ENCODE results near the gene ZNF608.

ZNF608 gene

DNA sequence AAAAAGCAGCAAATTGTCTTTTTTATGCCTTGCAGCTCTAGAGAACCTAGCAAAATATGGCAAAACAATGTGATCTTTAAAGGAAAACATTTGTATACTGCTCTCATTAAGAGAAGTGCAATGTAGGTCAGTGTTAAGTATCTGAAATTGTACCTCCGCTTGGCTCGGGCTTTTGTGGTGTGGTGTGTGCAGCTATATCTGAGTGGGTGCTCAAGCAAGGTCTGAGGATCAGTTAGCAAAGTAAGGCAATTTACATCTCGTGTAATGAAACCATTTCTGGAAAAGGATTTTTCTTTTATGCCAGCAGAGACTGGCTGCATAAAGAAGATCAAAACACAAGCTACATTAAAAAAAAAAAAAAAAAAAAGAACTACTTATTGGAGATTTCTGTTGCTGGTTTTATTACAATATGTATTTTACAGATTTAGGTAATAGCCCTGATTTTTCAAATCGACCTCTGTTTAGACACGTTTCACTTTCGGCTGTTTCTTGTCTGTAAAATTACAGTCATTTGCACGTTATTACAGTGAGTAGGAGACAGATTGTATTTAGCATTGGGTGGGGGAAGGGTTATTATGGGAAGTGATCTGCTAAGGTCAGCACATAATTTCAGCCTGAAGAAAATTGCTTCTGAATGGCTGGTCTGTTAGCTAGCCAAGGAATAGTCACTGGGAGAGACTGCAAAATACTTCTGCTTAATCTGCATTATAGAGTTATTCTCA is 7.9 kb upstream of the ZNF608 start:
- DNase-seq (ENCODE audit: extremely low spot score, insufficient read length, low read depth) (no peak), FAIRE-seq (no peak)

DNA sequence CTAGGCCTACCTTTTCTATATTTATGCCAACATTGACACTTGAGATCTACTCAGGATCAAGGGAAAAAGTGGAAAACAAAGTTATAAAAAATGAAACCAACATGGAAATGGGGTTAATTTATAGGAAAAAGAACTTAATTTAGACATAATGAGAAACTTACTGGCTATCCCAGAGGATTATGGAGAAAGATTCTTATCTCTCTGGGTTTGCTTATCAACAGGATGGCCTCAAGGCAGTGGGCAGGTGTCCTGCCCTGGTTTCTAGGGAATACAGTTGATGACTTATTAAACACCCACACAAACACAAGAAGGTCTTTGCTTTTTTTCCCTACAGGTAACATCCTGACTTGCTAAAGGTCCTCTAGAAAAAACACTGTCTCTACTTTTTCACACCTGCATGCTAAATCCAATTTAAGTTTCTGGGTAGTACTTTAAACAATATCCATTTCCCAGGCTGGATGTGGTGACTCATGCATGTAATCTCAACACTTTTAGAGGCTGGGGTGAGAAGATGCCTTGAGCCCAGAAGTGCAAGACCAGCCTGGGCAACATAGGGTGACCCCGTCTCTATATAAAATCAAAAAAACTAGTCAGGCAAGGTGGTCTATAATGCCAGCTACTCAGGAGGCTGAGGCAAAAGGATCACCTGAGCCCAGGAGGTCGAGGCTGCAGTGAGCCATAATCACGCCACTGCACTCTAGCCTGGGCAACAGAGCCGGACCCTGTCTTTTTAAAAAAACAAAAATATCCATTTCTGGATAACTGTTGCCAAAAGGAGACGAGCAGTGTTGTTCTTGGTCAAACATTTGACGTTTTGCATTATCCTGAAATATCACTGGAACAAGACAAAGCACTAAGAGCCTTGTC is 6.6 kb upstream of the ZNF608 start:
- FAIRE-seq = no peak
- no peak for DNase-seq (ENCODE audit: extremely low spot score, insufficient read length, low read depth)

DNA sequence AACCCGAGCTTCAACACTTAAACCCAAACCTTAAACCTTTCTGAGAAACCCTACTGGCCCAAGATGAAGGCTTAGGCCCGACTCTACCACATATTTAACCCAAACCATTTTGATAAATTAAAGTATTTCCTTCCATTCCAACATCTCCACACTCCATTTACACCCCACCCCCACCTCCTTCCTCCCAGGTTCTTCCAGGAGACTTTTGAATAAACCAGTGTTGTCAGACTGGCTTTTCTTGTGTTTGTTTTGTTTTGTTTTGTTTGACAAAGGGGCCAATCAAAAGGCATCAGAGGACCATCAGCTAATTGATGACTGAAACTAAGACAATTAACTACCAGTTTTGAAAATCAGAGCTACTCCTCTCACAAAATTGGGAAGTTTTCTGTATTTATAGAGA is 4.6 kb upstream of the ZNF608 start:
- FAIRE-seq (no peak), DNase-seq (ENCODE audit: extremely low spot score, insufficient read length, low read depth) (no peak)

DNA sequence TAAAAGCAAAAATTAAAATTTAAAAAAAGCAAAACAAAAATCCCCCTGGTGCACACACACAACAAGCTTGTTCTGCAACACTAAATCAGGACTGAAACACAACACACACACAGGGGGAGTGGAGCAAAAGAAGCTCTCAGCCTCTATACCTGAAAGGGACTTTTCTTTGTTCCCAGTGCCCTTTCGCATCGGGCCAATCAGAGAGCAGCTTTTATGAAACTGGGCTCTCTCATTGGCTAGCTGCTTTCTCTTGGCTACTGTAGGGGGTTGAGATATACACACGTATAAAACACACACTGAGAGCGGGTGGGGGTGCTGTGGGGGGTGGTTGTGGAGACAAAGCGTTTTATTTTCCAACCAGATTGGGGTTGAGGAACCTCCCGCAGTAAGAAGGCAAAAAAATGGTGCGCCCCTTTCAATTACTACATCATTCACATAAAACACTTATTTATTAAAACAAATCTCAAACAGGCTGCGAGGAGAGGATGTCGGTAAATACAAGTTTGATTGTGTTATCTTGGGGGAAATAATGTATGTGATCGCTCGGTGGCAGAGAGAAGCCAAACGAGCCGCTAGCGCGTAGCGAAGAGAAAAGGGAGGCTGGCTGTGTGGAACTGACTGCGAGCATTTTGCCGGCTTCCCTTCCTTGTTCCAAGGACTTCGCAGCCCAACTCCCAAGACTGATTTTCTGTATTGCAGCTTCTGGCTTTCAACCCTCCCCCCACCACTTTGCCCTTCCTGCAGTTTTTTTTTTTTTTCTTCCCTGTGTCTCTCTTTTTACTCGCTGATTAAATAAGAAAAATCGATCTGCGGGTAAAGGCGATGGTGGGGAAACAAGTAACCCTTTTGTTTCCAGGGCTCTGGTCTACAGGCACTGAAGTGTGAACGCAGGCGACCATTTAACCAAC is 2.5 kb upstream of the ZNF608 start:
- peak; percentile 94 for FAIRE-seq

DNA sequence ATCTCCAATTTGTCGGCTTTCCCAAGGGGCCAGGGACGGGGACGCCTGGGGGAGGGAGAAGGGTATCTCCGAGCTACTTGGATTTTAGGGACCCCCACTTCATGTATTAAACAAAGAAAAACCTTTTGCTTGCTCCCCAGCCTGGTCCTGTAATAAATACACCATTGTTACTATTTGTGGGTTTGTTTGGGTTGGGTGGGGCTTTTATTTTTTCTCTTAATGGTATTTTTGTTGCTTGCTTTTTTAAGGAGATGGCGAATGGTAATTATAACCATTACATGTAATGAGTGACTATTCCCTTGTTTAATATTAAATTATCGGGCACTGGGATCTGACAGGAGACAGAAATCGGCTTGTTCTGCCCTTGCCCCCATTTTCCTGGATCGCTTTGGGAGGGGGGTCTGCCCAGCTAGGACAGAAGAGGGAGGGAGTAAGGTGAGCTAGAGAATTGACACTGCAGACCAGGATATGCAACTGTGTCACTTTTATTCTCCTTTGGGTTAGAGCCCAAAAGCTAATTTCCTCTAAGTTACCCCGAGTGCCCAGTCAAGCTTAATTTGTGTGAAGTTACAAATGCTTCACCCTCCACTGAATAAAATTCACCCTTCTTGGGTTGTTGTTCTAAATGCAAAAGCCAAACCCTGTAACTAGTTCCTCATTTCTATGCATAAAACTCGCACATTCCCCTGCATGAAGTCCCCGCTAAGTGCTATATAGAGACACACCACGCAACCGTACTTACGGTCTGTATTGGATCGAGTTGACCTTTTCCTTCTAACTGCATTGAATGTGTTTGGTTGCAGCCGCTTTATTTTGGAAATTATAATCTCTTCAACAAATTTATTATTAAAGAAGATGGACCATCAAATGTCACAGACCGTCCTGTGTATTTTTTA is 1.6 kb upstream of the ZNF608 start:
- no peak for FAIRE-seq
- DNase-seq (ENCODE audit: extremely low spot score, insufficient read length, low read depth) = no peak

More for the DNA sequence above, 2.5 kb upstream of the ZNF608 start:
- DNase-seq (ENCODE audit: extremely low spot score, insufficient read length, low read depth) = peak; percentile 69

DNA sequence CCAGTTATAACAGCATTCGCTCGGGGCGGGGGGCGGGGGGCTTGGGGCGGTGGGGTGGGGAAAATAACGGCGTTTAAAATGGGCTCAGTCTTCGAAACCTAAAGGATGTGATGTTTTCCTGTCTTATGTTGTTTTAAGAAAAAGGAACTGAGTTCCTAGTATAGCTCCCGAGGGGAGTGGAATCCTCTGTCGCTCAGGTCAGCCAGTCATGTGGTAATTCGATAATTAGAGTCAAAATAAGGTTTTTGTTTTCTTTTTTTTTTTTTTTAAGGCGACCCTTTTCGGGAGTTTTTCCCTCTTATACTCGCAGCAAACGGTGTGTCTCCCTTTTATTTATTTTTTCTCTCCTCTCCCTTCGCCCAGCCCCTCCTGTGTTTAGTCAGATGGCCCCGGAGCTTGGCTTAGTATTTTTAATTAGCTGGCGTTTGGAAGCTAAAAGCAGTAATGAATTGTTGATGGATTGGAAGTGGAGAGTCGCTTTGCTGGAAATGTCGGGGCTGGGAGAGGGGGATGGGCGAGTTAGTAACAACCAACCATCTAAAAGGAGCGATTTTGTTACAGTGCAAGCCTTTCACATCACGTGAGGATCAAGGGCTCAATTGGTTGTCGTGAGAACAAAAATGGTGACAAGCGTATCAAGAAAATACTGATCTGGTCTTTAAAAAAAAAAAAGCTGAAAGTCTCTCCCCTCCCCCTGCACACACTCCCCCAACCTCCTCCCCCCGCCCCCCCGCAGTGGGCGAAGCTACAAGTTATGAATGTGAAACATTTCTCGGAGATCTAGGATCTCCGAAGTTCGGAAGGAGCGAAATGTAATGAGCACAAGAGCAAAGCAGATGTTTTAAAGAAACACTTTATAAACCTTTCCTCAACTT is 714 bp upstream of the ZNF608 start:
- DNase-seq (ENCODE audit: extremely low spot score, insufficient read length, low read depth) = no peak
- FAIRE-seq = peak; percentile 82

DNA sequence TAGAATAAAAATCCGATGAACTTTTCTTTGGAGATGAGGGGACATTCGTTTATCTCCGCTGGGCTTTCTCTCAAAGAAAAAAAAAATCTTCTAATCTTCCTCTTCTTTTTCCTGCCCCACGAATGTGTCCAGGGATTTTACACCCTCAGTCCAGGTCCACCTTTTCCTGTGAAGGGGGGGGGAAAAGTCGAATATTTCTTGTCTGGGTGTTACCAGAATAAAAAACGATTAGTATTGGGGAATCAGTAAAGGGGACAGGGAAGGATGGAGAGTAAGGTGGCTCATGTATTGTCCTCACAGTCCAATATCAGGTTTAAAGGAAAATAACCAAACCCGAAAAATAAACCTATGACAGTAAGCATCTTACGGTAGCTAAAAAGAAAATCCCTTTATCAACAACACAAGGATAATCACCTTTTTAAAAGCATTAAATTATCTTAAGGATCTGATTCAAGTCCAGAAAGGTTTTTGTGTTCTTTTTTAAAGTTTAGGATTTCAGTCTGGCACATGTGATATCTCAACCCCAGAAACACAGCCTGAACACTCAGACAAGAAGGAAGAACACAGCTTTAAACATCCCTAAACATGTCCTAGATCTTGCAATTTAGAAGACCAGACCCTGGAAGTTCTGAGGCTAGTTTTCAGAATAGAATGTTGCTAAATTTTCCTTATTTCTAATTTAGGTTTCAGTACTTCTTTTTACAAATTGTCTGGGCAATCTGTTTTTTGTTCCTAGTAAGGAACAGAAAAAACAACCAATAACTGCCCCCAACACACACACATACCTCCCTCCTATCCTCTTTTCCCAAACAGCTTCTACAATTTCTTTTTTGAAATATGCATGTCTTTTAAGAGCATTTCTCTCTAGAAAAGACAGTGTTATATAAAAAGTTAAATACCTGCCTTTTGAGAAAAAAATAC is 1.2 kb downstream of the ZNF608 start:
- no peak for DNase-seq (ENCODE audit: extremely low spot score, insufficient read length, low read depth)
- FAIRE-seq = no peak

DNA sequence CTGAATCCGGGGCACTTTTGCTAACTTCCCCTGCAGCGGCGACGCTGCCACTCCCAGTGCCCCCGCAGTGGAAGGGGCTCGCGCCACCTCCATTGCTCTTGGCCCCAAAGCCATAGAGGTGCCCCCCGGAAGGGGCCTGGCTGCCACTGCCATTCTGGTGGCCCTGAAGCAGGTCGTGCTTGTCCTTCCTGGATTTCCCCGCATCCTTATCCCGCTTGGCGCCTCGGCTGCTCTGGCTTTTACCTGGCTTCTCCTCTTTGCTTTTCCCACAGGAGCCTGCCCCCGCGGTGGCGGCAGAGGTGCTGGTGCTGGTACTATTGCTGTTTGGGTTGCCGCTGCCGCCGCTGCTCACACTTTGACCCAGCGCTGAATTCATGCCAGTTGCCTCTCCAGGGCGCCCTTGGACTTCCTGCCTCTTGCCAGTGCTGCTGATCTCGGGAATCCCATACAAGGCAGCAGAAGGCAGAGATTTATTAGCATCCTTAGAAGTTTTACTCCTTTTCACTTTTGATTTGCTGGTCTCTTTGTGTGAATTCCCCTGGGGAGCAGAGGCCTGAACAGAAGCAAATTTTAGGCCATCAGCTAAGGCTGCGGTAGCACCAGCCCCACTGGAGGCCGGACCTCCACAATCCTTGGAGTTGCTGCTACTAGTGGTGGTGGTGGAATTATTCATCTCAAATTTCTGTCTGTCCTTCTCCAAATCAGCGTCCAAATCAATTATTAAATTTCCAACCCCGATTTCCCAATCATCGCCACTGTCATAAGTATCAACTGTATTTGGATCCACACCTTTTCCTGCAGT is 2.1 kb downstream of the ZNF608 start:
- FAIRE-seq (peak; percentile 48), DNase-seq (ENCODE audit: extremely low spot score, insufficient read length, low read depth) (no peak)

DNA sequence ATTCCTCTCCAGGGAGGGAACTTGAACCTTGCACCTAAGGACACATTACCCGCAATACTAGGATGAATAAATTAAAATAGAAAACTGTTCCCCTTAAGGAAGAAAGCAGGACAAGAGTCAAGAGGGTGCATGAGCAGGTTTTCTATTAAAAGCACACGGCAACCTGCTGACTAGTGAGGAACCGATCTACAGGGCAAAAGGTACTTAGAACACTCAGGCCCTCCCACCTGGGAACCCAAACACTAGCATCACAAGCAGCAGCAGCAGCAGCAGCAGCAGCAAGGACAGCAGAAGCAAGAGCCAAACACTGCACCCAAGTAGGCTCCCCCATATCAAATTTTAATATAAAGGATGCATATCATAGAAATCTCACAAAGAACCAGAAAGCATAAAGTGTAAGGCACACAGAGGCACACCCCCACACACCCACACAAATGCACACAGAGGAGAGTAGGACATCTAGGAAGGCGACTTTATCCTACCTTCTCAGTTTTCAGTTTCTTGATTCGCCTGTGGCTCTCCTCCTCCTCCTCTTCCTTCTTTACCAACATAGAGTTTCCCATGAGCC is 2.8 kb downstream of the ZNF608 start:
- DNase-seq (ENCODE audit: extremely low spot score, insufficient read length, low read depth) (no peak), FAIRE-seq (peak; percentile 69)

DNA sequence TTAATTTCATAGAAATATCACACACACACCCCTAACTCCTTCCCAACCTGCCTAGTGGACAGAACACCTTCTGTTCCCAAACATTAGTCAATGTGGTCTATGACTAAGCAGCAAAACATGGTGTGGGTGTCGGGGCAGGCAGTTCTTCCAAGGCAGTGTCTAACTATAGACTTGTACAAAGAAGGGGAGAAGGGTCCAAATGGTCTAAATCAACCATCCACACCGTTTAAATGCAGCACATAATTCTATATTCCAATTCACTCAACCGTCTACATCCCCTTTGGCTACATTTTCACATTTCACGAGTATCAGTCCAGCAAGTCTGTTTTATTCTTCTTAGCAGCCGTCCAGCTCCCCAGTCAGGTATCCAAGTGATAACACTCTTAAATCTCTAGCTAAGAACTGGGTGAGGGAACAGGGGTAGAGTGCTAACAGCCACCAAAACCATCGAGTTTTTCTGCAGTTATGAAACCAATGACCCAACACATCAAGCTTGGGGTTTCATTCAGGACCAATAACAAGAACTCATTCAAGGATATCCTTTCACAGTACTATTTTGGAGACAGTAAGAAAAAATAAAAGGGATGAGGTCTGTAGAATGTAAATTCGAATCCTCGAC is 3.3 kb downstream of the ZNF608 start:
- DNase-seq (ENCODE audit: extremely low spot score, insufficient read length, low read depth) = no peak

DNA sequence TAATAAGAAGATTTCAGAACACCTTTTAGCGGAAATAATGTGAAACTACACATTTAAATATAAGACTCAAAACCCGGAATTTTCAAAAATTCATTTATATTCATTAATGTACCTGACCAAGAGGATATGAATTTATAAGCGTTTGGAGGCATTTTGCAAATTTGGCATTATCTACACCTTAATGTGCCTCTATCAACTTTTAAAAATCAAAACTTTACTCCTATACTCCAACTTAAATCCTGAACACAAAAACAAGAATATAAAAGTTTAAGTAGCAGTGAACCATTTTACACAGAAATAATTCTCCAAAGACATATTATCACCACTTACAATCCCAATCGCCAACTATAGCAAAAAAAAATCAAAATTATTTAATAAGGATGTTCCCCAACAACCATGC is 3.9 kb downstream of the ZNF608 start:
- no peak for DNase-seq (ENCODE audit: extremely low spot score, insufficient read length, low read depth)
- no peak for FAIRE-seq

More for the DNA sequence above, 3.3 kb downstream of the ZNF608 start:
- peak; percentile 66 for FAIRE-seq

DNA sequence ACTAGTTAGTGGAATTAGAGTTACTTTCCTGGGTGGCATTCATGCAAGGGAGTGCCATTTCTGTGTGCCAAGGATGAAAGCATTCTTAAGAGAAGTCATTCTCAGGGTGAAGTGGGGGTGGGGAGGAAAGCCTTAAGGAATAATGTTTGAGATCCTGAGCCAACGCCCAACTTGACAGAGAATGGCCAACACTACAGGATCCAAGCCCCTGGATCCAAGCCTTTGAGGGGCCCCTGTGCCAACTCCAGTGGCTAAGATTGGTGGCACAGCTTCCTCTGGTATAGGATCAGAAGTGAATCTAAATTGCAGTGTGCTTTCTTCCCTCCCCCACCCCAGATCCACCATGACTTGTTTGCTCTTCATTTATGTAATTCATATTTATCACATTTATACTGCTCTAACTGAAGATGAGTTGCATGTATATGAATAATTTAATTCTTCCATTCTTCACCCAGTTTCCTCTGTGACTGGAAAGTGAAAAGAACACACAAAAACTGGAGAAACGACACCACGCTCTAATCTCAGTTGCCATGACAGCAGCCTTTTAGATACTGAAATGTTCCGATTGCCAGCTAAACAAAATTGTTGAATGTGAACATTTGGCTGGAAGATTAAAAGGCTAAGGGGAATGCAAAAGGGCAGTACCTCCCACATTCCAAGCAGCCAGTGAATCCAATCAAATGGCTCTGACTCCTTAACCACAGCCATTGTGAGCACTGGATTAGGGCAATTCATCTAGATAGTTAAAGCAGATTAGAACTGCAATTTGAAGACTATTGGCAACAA is 4.5 kb downstream of the ZNF608 start:
- FAIRE-seq = no peak
- DNase-seq (ENCODE audit: extremely low spot score, insufficient read length, low read depth) = no peak

DNA sequence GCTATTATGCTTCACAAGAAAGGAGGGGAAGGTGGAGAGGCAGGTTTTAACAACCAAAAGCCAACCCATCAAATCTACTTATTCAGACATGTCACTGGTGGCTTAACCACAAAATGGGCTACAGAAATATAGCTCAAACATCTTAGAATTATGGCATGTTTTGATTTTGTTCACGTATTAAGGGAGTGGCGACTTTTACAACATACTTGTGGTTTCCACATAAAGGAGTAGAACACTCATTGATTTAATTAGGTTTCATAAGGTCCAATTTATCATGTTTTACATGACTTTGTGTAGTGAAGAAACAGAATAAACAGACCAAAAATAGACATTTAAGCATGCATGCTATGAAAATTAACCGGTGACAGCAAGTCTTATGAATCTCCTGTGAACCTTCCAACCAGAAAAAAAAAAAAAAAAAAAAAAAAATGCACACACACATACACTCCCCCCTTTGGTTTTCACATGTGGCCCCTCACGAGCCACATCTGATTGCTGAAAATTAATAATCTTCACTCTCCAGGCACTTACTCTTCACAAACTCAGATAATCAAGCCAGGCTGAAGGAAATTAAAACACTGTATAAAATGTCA is 5.4 kb downstream of the ZNF608 start:
- no peak for FAIRE-seq
- no peak for DNase-seq (ENCODE audit: extremely low spot score, insufficient read length, low read depth)

DNA sequence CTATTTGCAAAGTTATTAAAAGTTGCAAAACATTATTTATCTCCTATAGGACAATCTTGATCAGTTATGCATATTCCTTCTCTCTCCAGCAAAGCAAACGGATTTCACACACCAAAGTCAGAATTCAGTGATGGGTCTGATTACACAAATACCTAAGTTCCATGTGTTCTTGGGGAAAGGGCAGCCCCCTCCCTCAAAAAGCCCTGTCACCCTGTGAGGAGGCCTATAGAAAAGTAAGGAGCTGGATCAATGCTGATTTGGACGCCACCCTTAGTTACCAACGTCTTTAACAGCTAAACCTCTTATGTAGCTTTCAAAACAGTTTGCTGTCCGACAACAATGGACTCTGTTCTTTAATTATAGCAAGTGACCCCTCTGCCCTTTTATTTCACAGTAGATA is 6.4 kb downstream of the ZNF608 start:
- DNase-seq (ENCODE audit: extremely low spot score, insufficient read length, low read depth) (no peak), FAIRE-seq (no peak)

DNA sequence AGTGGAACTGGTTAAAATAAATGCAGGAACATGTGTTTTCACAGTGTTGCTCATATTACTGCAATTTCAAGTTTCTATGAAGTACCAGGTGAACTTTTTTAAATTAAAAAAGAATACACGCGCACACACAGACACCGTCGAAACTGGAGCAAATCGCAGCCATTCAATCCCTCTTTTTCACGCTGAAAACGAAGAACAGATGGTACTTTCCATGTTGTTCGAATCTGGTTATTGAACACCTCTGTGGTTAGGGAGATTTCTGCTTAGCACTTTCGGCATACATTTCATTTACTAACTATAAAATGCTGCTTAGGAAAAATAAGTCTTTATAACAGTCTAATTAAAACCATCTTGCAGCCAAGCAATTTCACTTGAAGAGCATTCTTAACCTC is 6.8 kb downstream of the ZNF608 start:
- DNase-seq (ENCODE audit: extremely low spot score, insufficient read length, low read depth) (no peak), FAIRE-seq (peak; percentile 21)

Data from GM18507 (cell line).